H9 (cell line): ENCODE data around the gene DDAH2. TPM values are rescaled to one million over a fixed set of nuclear protein-coding genes. Genes with fewer than 3 reads are reported as not detected.

ENCODE experiments used
- DNase-seq: peaks from one replicate; pipeline ENCODE4 v3.0.0-alpha.2; 2017
- H2AFZ ChIP-seq: one replicate; pipeline ENCODE4 v1.6.1; 2013; ENCODE audit warnings: mild to moderate bottlenecking, low read length, control low read depth, moderate library complexity
- H2AK5ac ChIP-seq: 2 replicates; pipeline ENCODE4 v1.6.1; 2013; ENCODE audit warnings: low read length, control low read depth, mixed read lengths; ENCODE audit not compliant: insufficient read length
- H2BK120ac ChIP-seq: one replicate; pipeline ENCODE4 v1.6.1; 2013; ENCODE audit warnings: low read depth, mild to moderate bottlenecking, low read length, control low read depth, inconsistent platforms; ENCODE audit not compliant: poor library complexity, severe bottlenecking
- H2BK12ac ChIP-seq: 2 replicates; pipeline ENCODE4 v1.6.1; 2013; ENCODE audit warnings: low read length, control low read depth, mixed read lengths, low read depth; ENCODE audit not compliant: insufficient read length
- H2BK15ac ChIP-seq: 2 replicates; pipeline ENCODE4 v1.6.1; 2013; ENCODE audit warnings: low read depth, low read length, control low read depth
- H2BK20ac ChIP-seq: one replicate; pipeline ENCODE4 v1.6.1; 2013; ENCODE audit warnings: low read depth, mild to moderate bottlenecking, low read length, control low read depth, inconsistent platforms; ENCODE audit not compliant: poor library complexity, severe bottlenecking
- H2BK5ac ChIP-seq: 2 replicates; pipeline ENCODE4 v1.6.1; 2013; ENCODE audit warnings: low read length, control low read depth, mixed read lengths; ENCODE audit not compliant: insufficient read length
- H3K14ac ChIP-seq: 2 replicates; pipeline ENCODE4 v1.6.1; 2013; ENCODE audit warnings: low read length, control low read depth; ENCODE audit not compliant: insufficient read depth
- H3K18ac ChIP-seq: 2 replicates; pipeline ENCODE4 v1.6.1; 2013; ENCODE audit warnings: low read depth, mild to moderate bottlenecking, mixed read lengths, low read length, control low read depth; ENCODE audit not compliant: insufficient read length
- H3K23ac ChIP-seq: 2 replicates; pipeline ENCODE4 v1.6.1; 2013; ENCODE audit warnings: low read length, control low read depth, mixed read lengths, low read depth; ENCODE audit not compliant: insufficient read length
- H3K23me2 ChIP-seq: 2 replicates; pipeline ENCODE4 v1.6.1; 2013; ENCODE audit warnings: low read depth, mild to moderate bottlenecking, mixed read lengths, low read length, control low read depth; ENCODE audit not compliant: insufficient read length, poor library complexity, severe bottlenecking
- H3K27ac ChIP-seq: 2 replicates; pipeline ENCODE4 v1.5.1; 2013; ENCODE audit warnings: low read length, control low read depth, mixed read lengths, low read depth; ENCODE audit not compliant: insufficient read length
- H3K27me3 ChIP-seq: 2 replicates; pipeline ENCODE4 v1.6.1; 2013; ENCODE audit warnings: low read length, control low read depth, inconsistent platforms; ENCODE audit not compliant: insufficient read depth
- H3K4ac ChIP-seq: 2 replicates; pipeline ENCODE4 v1.6.1; 2013; ENCODE audit warnings: low read depth, mild to moderate bottlenecking, control low read depth, inconsistent platforms, low read length, moderate library complexity
- H3K4me1 ChIP-seq: 2 replicates; pipeline ENCODE4 v1.6.1; 2013; ENCODE audit warnings: low read length, control low read depth, inconsistent platforms; ENCODE audit not compliant: insufficient read depth
- H3K4me2 ChIP-seq: 2 replicates; pipeline ENCODE4 v1.6.1; 2013; ENCODE audit warnings: low read length, control low read depth, mixed read lengths; ENCODE audit not compliant: insufficient read length, insufficient read depth
- H3K56ac ChIP-seq: 2 replicates; pipeline ENCODE4 v1.6.1; 2013; ENCODE audit warnings: low read depth, mild to moderate bottlenecking, mixed read lengths, low read length, control low read depth; ENCODE audit not compliant: insufficient read length
- H3K79me1 ChIP-seq: 2 replicates; pipeline ENCODE4 v1.6.1; 2013; ENCODE audit warnings: low read depth, mild to moderate bottlenecking, moderate library complexity, low read length, control low read depth, inconsistent platforms; ENCODE audit not compliant: insufficient read depth, poor library complexity, severe bottlenecking
- H3K79me2 ChIP-seq: 2 replicates; pipeline ENCODE4 v1.6.1; 2013; ENCODE audit warnings: low read length, control low read depth, inconsistent platforms; ENCODE audit not compliant: insufficient read depth
- H3K9ac ChIP-seq: 2 replicates; pipeline ENCODE4 v1.6.1; 2013; ENCODE audit warnings: low read length, control low read depth, mixed read lengths; ENCODE audit not compliant: insufficient read length; ENCODE audit errors: extremely low read depth
- H3K9me3 ChIP-seq: one replicate; pipeline ENCODE4 v1.6.1; 2013; ENCODE audit warnings: low read depth, low read length, inconsistent platforms; ENCODE audit not compliant: control insufficient read depth
- H3T11ph ChIP-seq: one replicate; pipeline ENCODE4 v1.6.1; 2013; ENCODE audit warnings: mild to moderate bottlenecking, low read length, control low read depth, inconsistent platforms
- H4K20me1 ChIP-seq: one replicate; pipeline ENCODE4 v1.6.1; 2013; ENCODE audit not compliant: control insufficient read depth, insufficient read length, insufficient read depth
- H4K5ac ChIP-seq: 2 replicates; pipeline ENCODE4 v1.6.1; 2013; ENCODE audit warnings: low read depth, mild to moderate bottlenecking, mixed read lengths, low read length, control low read depth; ENCODE audit not compliant: insufficient read length
- H4K8ac ChIP-seq: replicated peaks from 2 replicates; pipeline ENCODE4 v1.6.1; 2013; ENCODE audit warnings: low read length, control low read depth, mixed read lengths, low read depth; ENCODE audit not compliant: insufficient read length
- H4K91ac ChIP-seq: 2 replicates; pipeline ENCODE4 v1.6.1; 2013; ENCODE audit warnings: low read depth, mild to moderate bottlenecking, moderate library complexity, mixed read lengths, low read length, control low read depth; ENCODE audit not compliant: insufficient read length
- H3K27ac Mint-ChIP-seq, 3 experiments: 2 replicates in 2 of 3; 3 replicates in 1 of 3; pipeline ENCODE4 v1.8.0; 2020 to 2021; ENCODE audit warnings: mixed read lengths in 3 of 3, mild to moderate bottlenecking in 1 of 3, moderate library complexity in 1 of 3
- H3K27me3 Mint-ChIP-seq: 2 replicates; pipeline ENCODE4 v1.8.0; 2021; ENCODE audit warnings: low read depth, mild to moderate bottlenecking, moderate library complexity, mixed read lengths
- H3K36me3 Mint-ChIP-seq, 3 experiments: 2 replicates in 2 of 3; 3 replicates in 1 of 3; pipeline ENCODE4 v1.8.0; 2020 to 2021; ENCODE audit warnings: low read depth in 3 of 3, mixed read lengths in 3 of 3; ENCODE audit not compliant: insufficient read depth in 1 of 3
- H3K4me1 Mint-ChIP-seq, 2 experiments: 2 replicates each; pipeline ENCODE4 v1.8.0; 2020; ENCODE audit warnings: mixed read lengths in 2 of 2
- H3K4me3 Mint-ChIP-seq, 2 experiments: 2 replicates in 1 of 2; 3 replicates in 1 of 2; pipeline ENCODE4 v1.8.0; 2020 to 2021; ENCODE audit warnings: mild to moderate bottlenecking in 2 of 2, mixed read lengths in 2 of 2, moderate library complexity in 1 of 2
- H3K9me3 Mint-ChIP-seq, 2 experiments: 2 replicates in 1 of 2; 3 replicates in 1 of 2; pipeline ENCODE4 v1.8.0; 2020; ENCODE audit warnings: mild to moderate bottlenecking in 2 of 2, mixed read lengths in 2 of 2, moderate library complexity in 1 of 2
- WGBS: extraction: QIAGEN DNeasy Blood & Tissue Kit; methylation state at CpG from one replicate; pipeline ENCODE4 v1.1.7; 2013; ENCODE audit warnings: missing lambda C conversion rate, low lambda C conversion rate, mixed read lengths; ENCODE audit not compliant: insufficient read length; ENCODE audit errors: extremely low coverage; 5-methylcytosine and 5-hydroxymethylcytosine counted together
- total RNA-seq: library from RNA; stranded (reverse); gene quantifications from 2 replicates; pipeline ENCODE4 v1.2.1, GENCODE V29; 2021
- TF ChIP-seq, protein P1 (sequence below): fragments of 200-600 bp; sonication (generic); conservative IDR thresholded peaks from 3 replicates; pipeline ENCODE4 v1.8.0; 2021; ENCODE audit warnings: antibody characterized with exemption, mild to moderate bottlenecking

Gene DDAH2
- total RNA-seq, 1 experiment from 2014 or later = 73.2 TPM

- Histone ChIP-seq H3K27me3 (no peaks in the 10 kb centered on the region), H3K4me1 (peaks cover 11% of the 10 kb centered on the region), H3K23ac (no peak within 1 kb of the TSS), H2AK5ac (no peak within 1 kb of the TSS), H2BK15ac (no peak within 1 kb of the TSS), H3K27ac (peak within 1 kb of the TSS; percentile 56), H3T11ph (peak within 1 kb of the TSS; percentile 90), H2BK20ac (no peak within 1 kb of the TSS), H3K56ac (no peak within 1 kb of the TSS), H2BK120ac (peak within 1 kb of the TSS; percentile 100), H2BK5ac (peak within 1 kb of the TSS; percentile 92), H2BK12ac (peak within 1 kb of the TSS; percentile 40), H2AFZ (no peak within 1 kb of the TSS), H3K14ac (peak within 1 kb of the TSS; percentile 100), H4K8ac (no peak within 1 kb of the TSS), H3K79me1 (no peaks in the 10 kb centered on the region), H3K9me3 (no peaks in the 10 kb centered on the region), H3K79me2 (peaks cover 6% of the 10 kb centered on the region; the same call in 1 of the 2 replicates), H4K5ac (peak within 1 kb of the TSS; percentile 96), H3K4ac (peak within 1 kb of the TSS; percentile 99; the same call in 1 of the 2 replicates), H3K9ac (peak within 1 kb of the TSS; percentile 94), H4K91ac (peak within 1 kb of the TSS; percentile 95), H3K23me2 (peaks cover 27% of the 10 kb centered on the region), H3K4me2 (peak within 1 kb of the TSS; percentile 77), H3K18ac (peak within 1 kb of the TSS; percentile 100), H4K20me1 (no peaks in the 10 kb centered on the region)
- peak within 1 kb of the TSS; percentile 74 to 85 for H3K4me3 Mint-ChIP-seq
- H3K27me3 Mint-ChIP-seq = no peaks in the 10 kb centered on the region
- TF ChIP-seq, protein P1, sequence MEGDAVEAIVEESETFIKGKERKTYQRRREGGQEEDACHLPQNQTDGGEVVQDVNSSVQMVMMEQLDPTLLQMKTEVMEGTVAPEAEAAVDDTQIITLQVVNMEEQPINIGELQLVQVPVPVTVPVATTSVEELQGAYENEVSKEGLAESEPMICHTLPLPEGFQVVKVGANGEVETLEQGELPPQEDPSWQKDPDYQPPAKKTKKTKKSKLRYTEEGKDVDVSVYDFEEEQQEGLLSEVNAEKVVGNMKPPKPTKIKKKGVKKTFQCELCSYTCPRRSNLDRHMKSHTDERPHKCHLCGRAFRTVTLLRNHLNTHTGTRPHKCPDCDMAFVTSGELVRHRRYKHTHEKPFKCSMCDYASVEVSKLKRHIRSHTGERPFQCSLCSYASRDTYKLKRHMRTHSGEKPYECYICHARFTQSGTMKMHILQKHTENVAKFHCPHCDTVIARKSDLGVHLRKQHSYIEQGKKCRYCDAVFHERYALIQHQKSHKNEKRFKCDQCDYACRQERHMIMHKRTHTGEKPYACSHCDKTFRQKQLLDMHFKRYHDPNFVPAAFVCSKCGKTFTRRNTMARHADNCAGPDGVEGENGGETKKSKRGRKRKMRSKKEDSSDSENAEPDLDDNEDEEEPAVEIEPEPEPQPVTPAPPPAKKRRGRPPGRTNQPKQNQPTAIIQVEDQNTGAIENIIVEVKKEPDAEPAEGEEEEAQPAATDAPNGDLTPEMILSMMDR = no peak
- WGBS = no CpG with 5 or more reads among the region's 58 CpGs
- H3K4me1 Mint-ChIP-seq = peaks cover 41 to 55% of the 10 kb centered on the region in 2 experiments
- DNase-seq = peak; percentile 100
- peak within 1 kb of the TSS; percentile 91 to 99 (median 99) for H3K27ac Mint-ChIP-seq
- no peaks in the 10 kb centered on the region for H3K9me3 Mint-ChIP-seq
- H3K36me3 Mint-ChIP-seq = peaks cover 14 to 33% (median 14%) of the 10 kb centered on the region in 3 experiments
These were observed 10.7 kb upstream of the DDAH2 start, which contains the start of gene MSH5 for GRCh38 chr6:31739639-31740396. Gene MSH5, plus strand, starts transcription at chr6:31740005. Its CDS starts 462 bp downstream, at chr6:31740467.
